ENCODE data around the gene IGSF21. TPM values are rescaled to one million over a fixed set of nuclear protein-coding genes. Genes with fewer than 3 reads are reported as not detected.

Gene IGSF21
- total and polyA plus RNA-seq, 2 of the 4 experiments (the other 2 are of a cell fraction) = not detected

- Histone ChIP-seq H3K4ac (ENCODE audit: low read depth, low read length) (no peak overlapping the region), H4K20me1 (ENCODE audit: insufficient read depth, low read length) (no peaks in the 10 kb centered on the region), H3K14ac (replicated peaks; ENCODE audit: low read depth, low read length) (no peak overlapping the region), H2BK15ac (ENCODE audit: low read depth, low read length) (no peak overlapping the region), H3K9ac (ENCODE audit: low read depth, low read length) (no peak overlapping the region), H4K91ac (ENCODE audit: insufficient read depth, low read depth, low read length) (no peak overlapping the region), H3K4me1 (ENCODE audit: control insufficient read depth, insufficient read depth, low read length) (no peaks in the 10 kb centered on the region), H2BK5ac (ENCODE audit: low read depth, low read length, poor library complexity, severe bottlenecking) (no peak overlapping the region), H3K36me3 (ENCODE audit: control insufficient read depth, insufficient read depth, low read length) (no peaks in the 10 kb centered on the region), H2BK20ac (ENCODE audit: low read depth, low read length) (no peak overlapping the region), H2AK9ac (replicated peaks; ENCODE audit: low read depth, low read length, poor library complexity) (no peak overlapping the region), H2BK120ac (ENCODE audit: low read depth, low read length) (no peak overlapping the region), H3K27me3 (ENCODE audit: control insufficient read depth, insufficient read depth, low read length) (no peaks in the 10 kb centered on the region), H3K27ac (ENCODE audit: insufficient read depth, low read length) (no peak overlapping the region), H3K79me1 (ENCODE audit: low read depth in 1 of 2, low read length in 2 of 2) (no peaks in the 10 kb centered on the region), H2AK5ac (ENCODE audit: low read depth, low read length) (no peak overlapping the region), H3K9me1 (ENCODE audit: insufficient read depth, low read length) (no peaks in the 10 kb centered on the region), H3K9me3 (ENCODE audit: control insufficient read depth, insufficient read depth, low read length) (no peaks in the 10 kb centered on the region), H3K4me2 (ENCODE audit: low read depth, low read length) (no peak overlapping the region), H2AFZ (replicated peaks; ENCODE audit: low read length, poor library complexity) (no peak overlapping the region), H4K5ac (ENCODE audit: low read depth, low read length) (no peak overlapping the region), H3K18ac (ENCODE audit: low read depth, low read length) (no peak overlapping the region), H3K56ac (ENCODE audit: extremely low read depth, insufficient read depth, low read length) (no peak overlapping the region), H4K8ac (ENCODE audit: low read depth in 2 of 2, low read length in 2 of 2) (no peak overlapping the region), H3K23ac (ENCODE audit: low read depth, low read length) (no peak overlapping the region), H3K4me3 (ENCODE audit: insufficient read depth, low read depth, low read length) (no peak overlapping the region)
- dilution Hi-C loops (cut with HindIII; ENCODE audit: low sequenced_read_pairs, unreplicated experiment) = no loop called here
- WGBS, 2 experiments (ENCODE audit: extremely low coverage in 2 of 2, insufficient read length in 1 of 2) = 20% methylated on average over 1 of the region's 10 CpGs; no CpG with 5 or more reads in 1 of the 2 experiments
- DNase-seq (no peak), ATAC-seq (ENCODE audit: low read depth) (no peak)
- TF ChIP-seq, protein P1, sequence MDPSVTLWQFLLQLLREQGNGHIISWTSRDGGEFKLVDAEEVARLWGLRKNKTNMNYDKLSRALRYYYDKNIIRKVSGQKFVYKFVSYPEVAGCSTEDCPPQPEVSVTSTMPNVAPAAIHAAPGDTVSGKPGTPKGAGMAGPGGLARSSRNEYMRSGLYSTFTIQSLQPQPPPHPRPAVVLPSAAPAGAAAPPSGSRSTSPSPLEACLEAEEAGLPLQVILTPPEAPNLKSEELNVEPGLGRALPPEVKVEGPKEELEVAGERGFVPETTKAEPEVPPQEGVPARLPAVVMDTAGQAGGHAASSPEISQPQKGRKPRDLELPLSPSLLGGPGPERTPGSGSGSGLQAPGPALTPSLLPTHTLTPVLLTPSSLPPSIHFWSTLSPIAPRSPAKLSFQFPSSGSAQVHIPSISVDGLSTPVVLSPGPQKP (IDR thresholded peaks at IDR 0.05; ENCODE audit: borderline replicate concordance, low read depth, low read length) = no peak
- TF ChIP-seq CTCF (conservative IDR thresholded peaks at IDR 0.05; ENCODE audit: low read depth, low read length) (no peak), CEBPB (IDR thresholded peaks at IDR 0.05; ENCODE audit: low read depth, low read length) (no peak), FOS (IDR thresholded peaks at IDR 0.05; ENCODE audit: low read depth, low read length) (no peak), RFX5 (IDR thresholded peaks at IDR 0.05; ENCODE audit: low read depth, low read length) (no peak), CHD1 (IDR thresholded peaks at IDR 0.05; ENCODE audit: low read depth, low read length) (no peak), MXI1 (IDR thresholded peaks at IDR 0.05; ENCODE audit: borderline replicate concordance, low read depth, low read length) (no peak)
- TF ChIP-seq, protein P2, sequence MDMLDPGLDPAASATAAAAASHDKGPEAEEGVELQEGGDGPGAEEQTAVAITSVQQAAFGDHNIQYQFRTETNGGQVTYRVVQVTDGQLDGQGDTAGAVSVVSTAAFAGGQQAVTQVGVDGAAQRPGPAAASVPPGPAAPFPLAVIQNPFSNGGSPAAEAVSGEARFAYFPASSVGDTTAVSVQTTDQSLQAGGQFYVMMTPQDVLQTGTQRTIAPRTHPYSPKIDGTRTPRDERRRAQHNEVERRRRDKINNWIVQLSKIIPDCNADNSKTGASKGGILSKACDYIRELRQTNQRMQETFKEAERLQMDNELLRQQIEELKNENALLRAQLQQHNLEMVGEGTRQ (IDR thresholded peaks at IDR 0.05; ENCODE audit: low read depth, low read length) = no peak
- in situ Hi-C loops (cut with MboI; ENCODE audit: low sequenced_read_pairs) = no loop called here
- no TSS peak for BruUV-seq (replicated peaks)
- POLR2A ChIA-PET (ENCODE audit: unreplicated experiment) = no interaction called here
- intact Hi-C loops (cut with micrococcal nuclease) = no loop called here
- CTCF ChIA-PET = no interaction called here
Observed at GRCh38 chr1:18157352-18157751, 49.8 kb downstream of the IGSF21 start.

Data from IMR-90 (cell line).